Keratinocyte (primary cell): ENCODE data around the gene CAMKK2.

Experiments
- CTCF ChIP-seq, 3 experiments: IDR thresholded peaks in 1 of 3; conservative IDR thresholded peaks in 1 of 3; optimal IDR thresholded peaks in 1 of 3; 2 replicates in 2 of 3; 3 replicates in 1 of 3; pipeline versions ENCODE3 to v1.5.1; 2011; ENCODE audit warnings: low read length in 3 of 3, mild to moderate bottlenecking in 3 of 3, moderate library complexity in 2 of 3, control low read depth in 1 of 3, inconsistent platforms in 1 of 3; ENCODE audit not compliant: insufficient read depth in 2 of 3; ENCODE audit errors: extremely low read depth in 1 of 3
- EZH2 ChIP-seq: IDR thresholded peaks from one replicate; pipeline ENCODE4 v1.6.1; 2012; ENCODE audit warnings: inconsistent platforms, mild to moderate bottlenecking, low read length, moderate library complexity

- no peak for TF ChIP-seq CTCF (optimal IDR thresholded peaks at IDR 0.05 in 1 of 3, IDR thresholded peaks at IDR 0.05 in 1 of 3, conservative IDR thresholded peaks at IDR 0.05 in 1 of 3; ENCODE audit: extremely low read depth in 1 of 3, insufficient read depth in 2 of 3, low read length in 3 of 3)
- no peak for TF ChIP-seq EZH2
These were observed 83.6 kb downstream of the CAMKK2 start for GRCh38 chr12:121212875-121213274.
